GM12878 (cell line): ENCODE results near the gene CHAMP1.

Experiments used
- CEBPB ChIP-seq, 2 experiments: fragments of 150-350 bp in 1 of 2; IDR thresholded peaks; 2 replicates each; pipeline ENCODE4 v1.6.1; 2012 to 2014; ENCODE audit warnings: low read depth in 2 of 2, low read length in 2 of 2, borderline replicate concordance in 1 of 2, inconsistent platforms in 1 of 2
- CTCF ChIP-seq, 3 experiments: IDR thresholded peaks in 2 of 3; conservative IDR thresholded peaks in 1 of 3; 2 replicates each; pipeline ENCODE4 v1.5.1; 2011; ENCODE audit warnings: low read depth in 3 of 3, low read length in 3 of 3, mild to moderate bottlenecking in 3 of 3, control low read depth in 2 of 3, moderate library complexity in 2 of 3, inconsistent platforms in 1 of 3, mixed read lengths in 1 of 3; ENCODE audit not compliant: control insufficient read depth in 2 of 3, insufficient read depth in 1 of 3; ENCODE audit errors: extremely low read depth in 1 of 3
- POLR2A ChIP-seq: IDR thresholded peaks from 2 replicates; pipeline ENCODE4 v1.6.1; 2011; ENCODE audit warnings: low read depth, mild to moderate bottlenecking, low read length

DNA sequence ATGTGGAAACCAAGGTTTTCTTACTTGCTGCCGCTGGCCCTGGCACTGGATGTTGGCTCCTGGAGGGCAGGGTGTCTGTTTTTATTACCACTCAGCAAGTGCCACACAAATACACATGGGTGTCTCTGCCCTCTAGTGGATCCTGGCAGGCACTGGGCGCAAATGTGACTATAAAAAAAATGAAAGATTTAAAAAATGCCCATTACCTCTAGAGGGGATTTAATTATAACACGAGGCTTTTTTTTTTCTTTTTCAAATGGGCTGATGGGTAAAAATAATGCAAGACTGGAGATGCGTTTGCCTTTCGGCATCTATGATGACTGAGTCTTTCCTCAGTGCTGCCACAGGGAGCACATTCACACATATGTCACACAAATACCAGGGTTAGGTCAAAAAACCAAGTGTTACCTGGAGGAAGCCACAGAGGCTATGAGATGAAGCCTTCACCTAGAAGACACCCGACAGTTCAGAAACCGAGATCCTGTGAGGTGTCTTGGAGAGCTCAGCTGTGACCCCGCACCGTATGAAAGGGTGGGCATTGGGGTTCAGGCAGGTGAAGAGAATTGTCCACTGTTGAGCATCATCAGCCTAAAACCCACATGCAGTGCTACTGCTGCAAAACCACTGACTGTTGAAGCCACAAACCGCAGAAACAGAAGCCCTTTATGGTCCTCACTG, 25.7 kb downstream of the CHAMP1 start:
- TF ChIP-seq CTCF (IDR thresholded peaks at IDR 0.05 in 2 of 3, conservative IDR thresholded peaks at IDR 0.05 in 1 of 3; ENCODE audit: control insufficient read depth in 2 of 3, extremely low read depth in 1 of 3, insufficient read depth in 1 of 3, low read depth in 3 of 3, low read length in 3 of 3) = peak; percentile 59 to 83 (median 70)
- TF ChIP-seq POLR2A = no peak
- no peak for TF ChIP-seq CEBPB (IDR thresholded peaks at IDR 0.05; ENCODE audit: borderline replicate concordance in 1 of 2, low read depth in 2 of 2, low read length in 2 of 2)
